Measurements from ENCODE around the gene NR5A2.

GRCh38 chr1:200058341-200058740, 30.8 kb downstream of the NR5A2 start:
- TF ChIP-seq, protein P1, sequence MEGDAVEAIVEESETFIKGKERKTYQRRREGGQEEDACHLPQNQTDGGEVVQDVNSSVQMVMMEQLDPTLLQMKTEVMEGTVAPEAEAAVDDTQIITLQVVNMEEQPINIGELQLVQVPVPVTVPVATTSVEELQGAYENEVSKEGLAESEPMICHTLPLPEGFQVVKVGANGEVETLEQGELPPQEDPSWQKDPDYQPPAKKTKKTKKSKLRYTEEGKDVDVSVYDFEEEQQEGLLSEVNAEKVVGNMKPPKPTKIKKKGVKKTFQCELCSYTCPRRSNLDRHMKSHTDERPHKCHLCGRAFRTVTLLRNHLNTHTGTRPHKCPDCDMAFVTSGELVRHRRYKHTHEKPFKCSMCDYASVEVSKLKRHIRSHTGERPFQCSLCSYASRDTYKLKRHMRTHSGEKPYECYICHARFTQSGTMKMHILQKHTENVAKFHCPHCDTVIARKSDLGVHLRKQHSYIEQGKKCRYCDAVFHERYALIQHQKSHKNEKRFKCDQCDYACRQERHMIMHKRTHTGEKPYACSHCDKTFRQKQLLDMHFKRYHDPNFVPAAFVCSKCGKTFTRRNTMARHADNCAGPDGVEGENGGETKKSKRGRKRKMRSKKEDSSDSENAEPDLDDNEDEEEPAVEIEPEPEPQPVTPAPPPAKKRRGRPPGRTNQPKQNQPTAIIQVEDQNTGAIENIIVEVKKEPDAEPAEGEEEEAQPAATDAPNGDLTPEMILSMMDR (IDR thresholded peaks at IDR 0.05) = no peak
- TF ChIP-seq POLR2A (IDR thresholded peaks at IDR 0.05) = no peak
